ENCODE results near the gene SYT2. TPM values are rescaled to one million over a fixed set of nuclear protein-coding genes. Genes with fewer than 3 reads are reported as not detected.
"Not testable (repeated sequence)": the region's sequence is repeated elsewhere in the genome, so short reads cannot be mapped to it uniquely, and the experiment has no call there.

SYT2 gene
- total RNA-seq, 1 experiment from 2014 or later, result not detected

- no peaks in the 10 kb centered on the region for H3K9me3 ChIP-seq (ENCODE audit: low read length)
- no peak overlapping the region for H3K27ac ChIP-seq (ENCODE audit: low read length)
- no TSS peak for BruUV-seq (replicated peaks)
- intact Hi-C loops (cut with micrococcal nuclease), result no loop called here
- no peak for TF ChIP-seq EZH2 (IDR thresholded peaks at IDR 0.05; ENCODE audit: low read length, unreplicated experiment)
- no peak for TF ChIP-seq CTCF (conservative IDR thresholded peaks at IDR 0.05; ENCODE audit: low read depth, low read length)
- TF ChIP-seq EZH2phosphoT487 (IDR thresholded peaks at IDR 0.05; ENCODE audit: borderline replicate concordance, low read length), result no peak
- CTCF ChIA-PET, result no interaction called here
- no peaks in the 10 kb centered on the region for H3K36me3 ChIP-seq (ENCODE audit: low read depth, low read length)
- H3K4me3 ChIP-seq (ENCODE audit: low read length), result no peak overlapping the region
- H3K27me3 ChIP-seq (ENCODE audit: low read length), result no peaks in the 10 kb centered on the region
- no peaks in the 10 kb centered on the region for H3K79me2 ChIP-seq (ENCODE audit: low read length)
- no peak for ATAC-seq
- H3F3A ChIP-seq (ENCODE audit: low read length, unreplicated experiment), result no peaks in the 10 kb centered on the region
- DNase-seq, result no peak
- POLR2A ChIA-PET (ENCODE audit: unreplicated experiment), result no interaction called here
- no peaks in the 10 kb centered on the region for H3K4me1 ChIP-seq (ENCODE audit: insufficient read depth, low read length)
- H4K20me1 ChIP-seq (ENCODE audit: low read length), result no peaks in the 10 kb centered on the region
- H3K4me2 ChIP-seq (ENCODE audit: low read length), result no peak overlapping the region
- no peak overlapping the region for H2AFZ ChIP-seq (ENCODE audit: low read length)
- H3K9me2 ChIP-seq (replicated peaks; ENCODE audit: low read length), result no peaks in the 10 kb centered on the region
- H3K9ac ChIP-seq (ENCODE audit: low read length), result no peak overlapping the region
These were observed 96.7 kb downstream of the SYT2 start for GRCh38 chr1:202613571-202613970.

- POLR2A ChIA-PET (ENCODE audit: unreplicated experiment); H3K79me2 ChIP-seq (ENCODE audit: low read length); H3F3A ChIP-seq (ENCODE audit: low read length, unreplicated experiment); H3K36me3 ChIP-seq (ENCODE audit: low read depth, low read length); intact Hi-C loops (cut with micrococcal nuclease); H3K27me3 ChIP-seq (ENCODE audit: low read length); DNase-seq; BruUV-seq (replicated peaks); H4K20me1 ChIP-seq (ENCODE audit: low read length); H3K4me2 ChIP-seq (ENCODE audit: low read length); H3K4me1 ChIP-seq (ENCODE audit: insufficient read depth, low read length); ATAC-seq; H3K9me3 ChIP-seq (ENCODE audit: low read length); H3K4me3 ChIP-seq (ENCODE audit: low read length); H3K27ac ChIP-seq (ENCODE audit: low read length); H3K9me2 ChIP-seq (replicated peaks; ENCODE audit: low read length); H2AFZ ChIP-seq (ENCODE audit: low read length); H3K9ac ChIP-seq (ENCODE audit: low read length): not testable (repeated sequence)
- CTCF ChIA-PET, result interaction anchor here (0.8 kb wide), 1 partner anchor 52 kb away, joined by 4 read pairs; no protein-coding TSS in a partner anchor
These were observed 98.2 kb downstream of the SYT2 start for GRCh38 chr1:202612036-202612435.

- TF ChIP-seq EZH2 (IDR thresholded peaks at IDR 0.05; ENCODE audit: low read length, unreplicated experiment) (no peak), EZH2phosphoT487 (IDR thresholded peaks at IDR 0.05; ENCODE audit: borderline replicate concordance, low read length) (no peak), CTCF (conservative IDR thresholded peaks at IDR 0.05; ENCODE audit: low read depth, low read length) (no peak)
- ATAC-seq (no peak), DNase-seq (no peak)
- ChIA-PET POLR2A (ENCODE audit: unreplicated experiment) (no interaction called here), CTCF (no interaction called here)
- Histone ChIP-seq H2AFZ (ENCODE audit: low read length) (no peak overlapping the region), H3K79me2 (ENCODE audit: low read length) (no peaks in the 10 kb centered on the region), H3K9ac (ENCODE audit: low read length) (no peak overlapping the region), H3K36me3 (ENCODE audit: low read depth, low read length) (no peaks in the 10 kb centered on the region), H3K27me3 (ENCODE audit: low read length) (no peaks in the 10 kb centered on the region), H3K9me2 (replicated peaks; ENCODE audit: low read length) (no peaks in the 10 kb centered on the region), H3K4me1 (ENCODE audit: insufficient read depth, low read length) (no peaks in the 10 kb centered on the region), H4K20me1 (ENCODE audit: low read length) (no peaks in the 10 kb centered on the region), H3K4me2 (ENCODE audit: low read length) (no peak overlapping the region), H3K4me3 (ENCODE audit: low read length) (no peak overlapping the region), H3K9me3 (ENCODE audit: low read length) (no peaks in the 10 kb centered on the region), H3F3A (ENCODE audit: low read length, unreplicated experiment) (no peaks in the 10 kb centered on the region), H3K27ac (ENCODE audit: low read length) (no peak overlapping the region)
- BruUV-seq (replicated peaks), result no TSS peak
- intact Hi-C loops (cut with micrococcal nuclease), result loop anchor here (10.0 kb wide), 1 partner anchor 261 kb away; the partner anchor contains the start of genes PPP1R12B and UBE2T
These were observed 104.7 kb downstream of the SYT2 start for GRCh38 chr1:202605515-202605914.

Measured in PC-3 (cell line).